Measurements from ENCODE around the gene HOXA6.
A peak's percentile ranks its signal among the peaks of the same experiment; 100 is the strongest.

- TF ChIP-seq CTCF (IDR thresholded peaks at IDR 0.05) = peak; percentile 92
- TF ChIP-seq EZH2phosphoT487 (IDR thresholded peaks at IDR 0.05) = peak; percentile 95
Measured at GRCh38 chr7:27143023-27143949, 4.3 kb downstream of the HOXA6 start, which contains the start of gene HOXA5.

Data from neural progenitor cell (in vitro differentiated cells).